PC-9 (cell line): Measurements from ENCODE around the gene CCDC3. TPM values are rescaled to one million over a fixed set of nuclear protein-coding genes. Genes with fewer than 3 reads are reported as not detected.

Experiments used
- BruUV-seq: library from RNA; stranded (reverse); fragments of 400-500 nt; replicated peaks from 2 replicates; lab custom pipeline; 2021; lab: Mats Ljungman, UMichigan
- CTCF ChIA-PET: fragments of 300-600 bp; sonication (Branson Sonifier 250); formaldehyde crosslinking; loops from one replicate; lab custom pipeline; 2022; ENCODE audit warnings: antibody characterized with exemption; lab: Charles Lee
- POLR2A ChIA-PET: fragments of 300-600 bp; sonication (Branson Sonifier 250); formaldehyde crosslinking; loops from one replicate; lab custom pipeline; 2022; ENCODE audit warnings: antibody characterized with exemption; ENCODE audit not compliant: unreplicated experiment; lab: Charles Lee
- DNase-seq, 2 experiments: peaks; one replicate each; pipeline versions ENCODE4 v3.0.0 to v3.0.0-alpha.2; 2015 to 2022; ENCODE audit warnings: mixed read lengths in 1 of 2
- H2AFZ ChIP-seq: fragments of 200-600 bp; sonication (generic); 2 replicates; pipeline ENCODE4 v1.8.1; 2017; ENCODE audit warnings: antibody characterized with exemption
- H3F3A ChIP-seq: fragments of 200-600 bp; sonication (generic); 2 replicates; pipeline ENCODE4 v1.8.1; 2017; ENCODE audit warnings: antibody characterized with exemption, mild to moderate bottlenecking, low read depth; ENCODE audit not compliant: insufficient read depth
- H3K27ac ChIP-seq: fragments of 200-600 bp; sonication (generic); 2 replicates; pipeline ENCODE4 v1.6.1; 2016; ENCODE audit warnings: mixed run types
- H3K27me3 ChIP-seq: fragments of 200-600 bp; sonication (generic); 2 replicates; pipeline ENCODE4 v1.6.1; 2016; ENCODE audit warnings: low read depth, mixed run types; ENCODE audit not compliant: insufficient read depth
- H3K36me3 ChIP-seq: fragments of 200-600 bp; sonication (generic); 2 replicates; pipeline ENCODE4 v1.6.1; 2016; ENCODE audit warnings: low read depth, mixed run types
- H3K4me1 ChIP-seq: fragments of 200-600 bp; sonication (generic); replicated peaks from 2 replicates; pipeline ENCODE4 v1.6.1; 2016; ENCODE audit warnings: mixed run types; ENCODE audit not compliant: insufficient read depth
- H3K4me2 ChIP-seq: fragments of 200-600 bp; sonication (generic); 2 replicates; pipeline ENCODE4 v1.6.1; 2017; ENCODE audit warnings: mixed run types
- H3K4me3 ChIP-seq: fragments of 200-600 bp; sonication (generic); 2 replicates; pipeline ENCODE4 v1.6.1; 2016; ENCODE audit warnings: mixed run types
- H3K79me2 ChIP-seq: fragments of 200-600 bp; sonication (generic); 2 replicates; pipeline ENCODE4 v1.6.1; 2017; ENCODE audit warnings: low read depth, mixed run types
- H3K9me2 ChIP-seq: fragments of 200-600 bp; sonication (generic); 2 replicates; pipeline ENCODE4 v1.8.1; 2017; ENCODE audit warnings: mild to moderate bottlenecking; ENCODE audit not compliant: insufficient read depth
- H3K9me3 ChIP-seq: fragments of 200-600 bp; sonication (generic); 2 replicates; pipeline ENCODE4 v1.8.1; 2016; ENCODE audit warnings: low read depth; ENCODE audit not compliant: insufficient read depth
- H4K20me1 ChIP-seq: fragments of 200-600 bp; sonication (generic); 2 replicates; pipeline ENCODE4 v1.8.1; 2017; ENCODE audit not compliant: insufficient read depth
- CTCF ChIP-seq: fragments of 200-600 bp; sonication (generic); conservative IDR thresholded peaks from 2 replicates; pipeline ENCODE4 v1.6.1; 2017; ENCODE audit warnings: mixed run types, antibody characterized with exemption, mild to moderate bottlenecking, moderate library complexity
- EZH2 ChIP-seq: fragments of 200-600 bp; sonication (generic); IDR thresholded peaks from 2 replicates; pipeline ENCODE4 v1.8.0; 2017; ENCODE audit warnings: antibody characterized with exemption, low read depth
- intact Hi-C: fragments of 100-400 bp; cut with micrococcal nuclease; formaldehyde crosslinking; loops from one replicate; pipeline ENCODE4 v1.10.0; 2022; ENCODE audit not compliant: unreplicated experiment
- total RNA-seq: library from RNA; stranded (reverse); gene quantifications from 2 replicates; pipeline ENCODE4 v1.2.3, GENCODE V29; 2021

The CCDC3 gene
- total RNA-seq, 1 experiment from 2014 or later: not detected

- H3K27me3 ChIP-seq: no peaks in the 10 kb centered on the region
- H3K79me2 ChIP-seq: no peaks in the 10 kb centered on the region
- H3K4me1 ChIP-seq: no peaks in the 10 kb centered on the region
- H4K20me1 ChIP-seq: no peaks in the 10 kb centered on the region
- no peak overlapping the region for H2AFZ ChIP-seq
- no peak for TF ChIP-seq CTCF
- BruUV-seq: no TSS peak
- H3K9me2 ChIP-seq: no peaks in the 10 kb centered on the region
- ChIA-PET CTCF (no interaction called here), POLR2A (no interaction called here)
- H3K9me3 ChIP-seq: no peaks in the 10 kb centered on the region
- H3K4me3 ChIP-seq: no peak overlapping the region
- no peaks in the 10 kb centered on the region for H3F3A ChIP-seq
- H3K4me2 ChIP-seq: no peak overlapping the region
- H3K36me3 ChIP-seq: no peaks in the 10 kb centered on the region
- intact Hi-C loops: no loop called here
- DNase-seq: no peak
- H3K27ac ChIP-seq: no peak overlapping the region
Measured at GRCh38 chr10:12945690-12946359, 55.7 kb downstream of the CCDC3 start.

GRCh38 chr10:12944931-12945330, 56.6 kb downstream of the CCDC3 start:
- no peaks in the 10 kb centered on the region for H3K9me2 ChIP-seq
- no peaks in the 10 kb centered on the region for H3K27me3 ChIP-seq
- intact Hi-C loops: no loop called here
- ChIA-PET CTCF (no interaction called here), POLR2A (no interaction called here)
- H3K27ac ChIP-seq: no peak overlapping the region
- no peak overlapping the region for H3K4me2 ChIP-seq
- no peaks in the 10 kb centered on the region for H3K4me1 ChIP-seq
- H3K36me3 ChIP-seq: no peaks in the 10 kb centered on the region
- no peaks in the 10 kb centered on the region for H3K79me2 ChIP-seq
- H3K9me3 ChIP-seq: no peaks in the 10 kb centered on the region
- TF ChIP-seq EZH2 (no peak), CTCF (no peak)
- no TSS peak for BruUV-seq
- H3K4me3 ChIP-seq: no peak overlapping the region
- H2AFZ ChIP-seq: no peak overlapping the region
- no peaks in the 10 kb centered on the region for H4K20me1 ChIP-seq
- H3F3A ChIP-seq: no peaks in the 10 kb centered on the region
- no peak for DNase-seq

- Histone ChIP-seq H3K4me3 (no peak overlapping the region), H3K4me1 (no peaks in the 10 kb centered on the region), H3K9me3 (no peaks in the 10 kb centered on the region), H3F3A (no peaks in the 10 kb centered on the region), H3K4me2 (no peak overlapping the region), H3K27me3 (no peaks in the 10 kb centered on the region), H3K9me2 (no peaks in the 10 kb centered on the region), H3K79me2 (no peaks in the 10 kb centered on the region), H4K20me1 (no peaks in the 10 kb centered on the region), H2AFZ (no peak overlapping the region), H3K36me3 (no peaks in the 10 kb centered on the region), H3K27ac (no peak overlapping the region)
- ChIA-PET POLR2A (no interaction called here), CTCF (interaction anchor here (0.6 kb wide), 1 partner anchor 1506 kb away, joined by 3 read pairs; no protein-coding TSS in a partner anchor)
- intact Hi-C loops: no loop called here
- DNase-seq: no peak
- TF ChIP-seq EZH2 (no peak), CTCF (no peak)
- BruUV-seq: no TSS peak
Measured at GRCh38 chr10:12943425-12943824, 58.1 kb downstream of the CCDC3 start.
